HepG2 (cell line): ENCODE measurements around the gene MYLK. TPM values are rescaled to one million over a fixed set of nuclear protein-coding genes. Genes with fewer than 3 reads are reported as not detected.

Experiments used
- ETV5 ChIP-seq: IDR thresholded peaks from 2 replicates; pipeline ENCODE4 v1.6.1; 2018; ENCODE audit warnings: missing biosample characterization, missing genetic modification reagents, inconsistent platforms, borderline replicate concordance
- FOSL1 ChIP-seq: sonication (generic); formaldehyde crosslinking; IDR thresholded peaks from 2 replicates; pipeline ENCODE4 v1.9.0; 2021; ENCODE audit warnings: missing genetic modification reagents, borderline replicate concordance
- FOXA1 ChIP-seq, 2 experiments: fragments of 450-650 bp in 1 of 2; sonication (generic) in 1 of 2; formaldehyde crosslinking in 1 of 2; IDR thresholded peaks; 2 replicates each; pipeline versions ENCODE4 v1.4.0 to v1.6.1; 2016 to 2020; ENCODE audit warnings: missing genetic modification reagents in 1 of 2
- FOXO1 ChIP-seq: sonication (generic); formaldehyde crosslinking; IDR thresholded peaks from 2 replicates; pipeline ENCODE4 v1.4.0; 2020; ENCODE audit warnings: missing genetic modification reagents
- GATAD2A ChIP-seq: IDR thresholded peaks from 2 replicates; pipeline ENCODE4 v1.6.1; 2016
- POLR2AphosphoS5 ChIP-seq: IDR thresholded peaks from 2 replicates; pipeline ENCODE4 v1.6.1; 2012; ENCODE audit warnings: low read depth, low read length
- SATB2 ChIP-seq: sonication (generic); formaldehyde crosslinking; IDR thresholded peaks from 2 replicates; pipeline ENCODE4 v1.5.0; 2020; ENCODE audit warnings: missing genetic modification reagents
- SNAI1 ChIP-seq: sonication (generic); formaldehyde crosslinking; IDR thresholded peaks from 2 replicates; pipeline ENCODE4 v1.5.0; 2020; ENCODE audit warnings: mild to moderate bottlenecking, missing genetic modification reagents, borderline replicate concordance
- SSRP1 ChIP-seq: IDR thresholded peaks from 2 replicates; pipeline ENCODE4 v1.6.1; 2016; ENCODE audit warnings: control low read depth
- ZBTB3 ChIP-seq: sonication (generic); formaldehyde crosslinking; IDR thresholded peaks from 2 replicates; pipeline ENCODE4 v1.4.0; 2020; ENCODE audit warnings: low read depth, mild to moderate bottlenecking, moderate library complexity, missing genetic modification reagents, borderline replicate concordance
- ZNF333 ChIP-seq: sonication (generic); formaldehyde crosslinking; IDR thresholded peaks from 2 replicates; pipeline ENCODE4 v1.4.0; 2020; ENCODE audit warnings: mild to moderate bottlenecking, missing genetic modification reagents, borderline replicate concordance
- ZNF644 ChIP-seq: IDR thresholded peaks from 2 replicates; pipeline ENCODE4 v1.6.1; 2016; ENCODE audit warnings: low read depth
- polyA plus RNA-seq, 8 experiments: library from polyadenylated mRNA; depleted of rRNA in 3 of 8; stranded (reverse) in 7 of 8; unstranded in 1 of 8; fragments of >200 nt; fragmentation: Illumina TruSeq in 4 of 8; extraction: Trizol in 4 of 8; gene quantifications; 2 replicates each; pipeline versions ENCODE4 v1.2.1 to v1.2.3, GENCODE V29; 2011 to 2016; ENCODE audit warnings: low read depth in 4 of 8, missing spikeins in 1 of 8, mixed read lengths in 1 of 8; ENCODE audit not compliant: insufficient read depth in 1 of 8
- total RNA-seq, 5 experiments: library from RNA; depleted of rRNA; stranded (reverse); fragments of >200 nt; fragmentation: Illumina TruSeq; extraction: Trizol; gene quantifications; 2 replicates each; pipeline ENCODE4 v1.2.3, GENCODE V29; 2016; ENCODE audit warnings: low read depth in 1 of 5
- TF ChIP-seq, protein P1 (sequence below): sonication (generic); formaldehyde crosslinking; IDR thresholded peaks from 2 replicates; pipeline ENCODE4 v1.4.0; 2020; ENCODE audit warnings: mild to moderate bottlenecking, missing genetic modification reagents
- TF ChIP-seq, protein P2 (sequence below): sonication (generic); formaldehyde crosslinking; IDR thresholded peaks from 2 replicates; pipeline ENCODE4 v1.4.0; 2020; ENCODE audit warnings: missing genetic modification reagents, borderline replicate concordance
- TF ChIP-seq, protein P3 (sequence below): sonication (generic); formaldehyde crosslinking; IDR thresholded peaks from 2 replicates; pipeline ENCODE4 v1.4.0; 2020; ENCODE audit warnings: missing genetic modification reagents
- TF ChIP-seq, protein P4 (sequence below): sonication (generic); formaldehyde crosslinking; IDR thresholded peaks from 2 replicates; pipeline ENCODE4 v1.4.0; 2020; ENCODE audit warnings: low read depth, missing genetic modification reagents
- TF ChIP-seq, protein P5 (sequence below): sonication (generic); formaldehyde crosslinking; IDR thresholded peaks from 2 replicates; pipeline ENCODE4 v1.4.0; 2020; ENCODE audit warnings: mild to moderate bottlenecking, missing genetic modification reagents
- TF ChIP-seq, protein P6 (sequence below): IDR thresholded peaks from 2 replicates; pipeline ENCODE4 v1.6.1; 2012; ENCODE audit warnings: inconsistent platforms

Gene MYLK
- total and polyA plus RNA-seq, 2 of the 13 experiments (the other 11 are each of a cell fraction or from before 2014, with no cell fraction given): 10.6 to 34.9 TPM

- TF ChIP-seq, protein P1, sequence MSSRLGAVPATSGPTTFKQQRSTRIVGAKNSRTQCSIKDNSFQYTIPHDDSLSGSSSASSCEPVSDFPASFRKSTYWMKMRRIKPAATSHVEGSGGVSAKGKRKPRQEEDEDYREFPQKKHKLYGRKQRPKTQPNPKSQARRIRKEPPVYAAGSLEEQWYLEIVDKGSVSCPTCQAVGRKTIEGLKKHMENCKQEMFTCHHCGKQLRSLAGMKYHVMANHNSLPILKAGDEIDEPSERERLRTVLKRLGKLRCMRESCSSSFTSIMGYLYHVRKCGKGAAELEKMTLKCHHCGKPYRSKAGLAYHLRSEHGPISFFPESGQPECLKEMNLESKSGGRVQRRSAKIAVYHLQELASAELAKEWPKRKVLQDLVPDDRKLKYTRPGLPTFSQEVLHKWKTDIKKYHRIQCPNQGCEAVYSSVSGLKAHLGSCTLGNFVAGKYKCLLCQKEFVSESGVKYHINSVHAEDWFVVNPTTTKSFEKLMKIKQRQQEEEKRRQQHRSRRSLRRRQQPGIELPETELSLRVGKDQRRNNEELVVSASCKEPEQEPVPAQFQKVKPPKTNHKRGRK: 0 out of 2 replicates have a peak, but pooled peaks have one; percentile 66
- TF ChIP-seq ETV5 (CRISPR knock-in tag) (peak; percentile 10; the same call in 1 of the 2 replicates), ZBTB3 (CRISPR knock-in tag) (no peak), SNAI1 (CRISPR knock-in tag) (no peak), FOXO1 (peak; percentile 40; the same call in 1 of the 2 replicates), POLR2AphosphoS5 (no peak), FOSL1 (CRISPR knock-in tag) (peak; percentile 50; the same call in 1 of the 2 replicates), FOXA1 (IDR thresholded peaks at IDR 0.05) (no peak), FOXA1 (CRISPR knock-in tag; IDR thresholded peaks at IDR 0.05) (peak; percentile 29; the same call in 1 of the 2 replicates), SSRP1 (CRISPR knock-in tag) (no peak), SATB2 (no peak), ZNF644 (CRISPR knock-in tag) (peak; percentile 85), ZNF333 (CRISPR knock-in tag) (no peak), GATAD2A (CRISPR knock-in tag) (peak; percentile 71)
- TF ChIP-seq, protein P2, sequence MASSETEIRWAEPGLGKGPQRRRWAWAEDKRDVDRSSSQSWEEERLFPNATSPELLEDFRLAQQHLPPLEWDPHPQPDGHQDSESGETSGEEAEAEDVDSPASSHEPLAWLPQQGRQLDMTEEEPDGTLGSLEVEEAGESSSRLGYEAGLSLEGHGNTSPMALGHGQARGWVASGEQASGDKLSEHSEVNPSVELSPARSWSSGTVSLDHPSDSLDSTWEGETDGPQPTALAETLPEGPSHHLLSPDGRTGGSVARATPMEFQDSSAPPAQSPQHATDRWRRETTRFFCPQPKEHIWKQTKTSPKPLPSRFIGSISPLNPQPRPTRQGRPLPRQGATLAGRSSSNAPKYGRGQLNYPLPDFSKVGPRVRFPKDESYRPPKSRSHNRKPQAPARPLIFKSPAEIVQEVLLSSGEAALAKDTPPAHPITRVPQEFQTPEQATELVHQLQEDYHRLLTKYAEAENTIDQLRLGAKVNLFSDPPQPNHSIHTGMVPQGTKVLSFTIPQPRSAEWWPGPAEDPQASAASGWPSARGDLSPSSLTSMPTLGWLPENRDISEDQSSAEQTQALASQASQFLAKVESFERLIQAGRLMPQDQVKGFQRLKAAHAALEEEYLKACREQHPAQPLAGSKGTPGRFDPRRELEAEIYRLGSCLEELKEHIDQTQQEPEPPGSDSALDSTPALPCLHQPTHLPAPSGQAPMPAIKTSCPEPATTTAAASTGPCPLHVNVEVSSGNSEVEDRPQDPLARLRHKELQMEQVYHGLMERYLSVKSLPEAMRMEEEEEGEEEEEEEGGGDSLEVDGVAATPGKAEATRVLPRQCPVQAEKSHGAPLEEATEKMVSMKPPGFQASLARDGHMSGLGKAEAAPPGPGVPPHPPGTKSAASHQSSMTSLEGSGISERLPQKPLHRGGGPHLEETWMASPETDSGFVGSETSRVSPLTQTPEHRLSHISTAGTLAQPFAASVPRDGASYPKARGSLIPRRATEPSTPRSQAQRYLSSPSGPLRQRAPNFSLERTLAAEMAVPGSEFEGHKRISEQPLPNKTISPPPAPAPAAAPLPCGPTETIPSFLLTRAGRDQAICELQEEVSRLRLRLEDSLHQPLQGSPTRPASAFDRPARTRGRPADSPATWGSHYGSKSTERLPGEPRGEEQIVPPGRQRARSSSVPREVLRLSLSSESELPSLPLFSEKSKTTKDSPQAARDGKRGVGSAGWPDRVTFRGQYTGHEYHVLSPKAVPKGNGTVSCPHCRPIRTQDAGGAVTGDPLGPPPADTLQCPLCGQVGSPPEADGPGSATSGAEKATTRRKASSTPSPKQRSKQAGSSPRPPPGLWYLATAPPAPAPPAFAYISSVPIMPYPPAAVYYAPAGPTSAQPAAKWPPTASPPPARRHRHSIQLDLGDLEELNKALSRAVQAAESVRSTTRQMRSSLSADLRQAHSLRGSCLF: no peak
- TF ChIP-seq, protein P3, sequence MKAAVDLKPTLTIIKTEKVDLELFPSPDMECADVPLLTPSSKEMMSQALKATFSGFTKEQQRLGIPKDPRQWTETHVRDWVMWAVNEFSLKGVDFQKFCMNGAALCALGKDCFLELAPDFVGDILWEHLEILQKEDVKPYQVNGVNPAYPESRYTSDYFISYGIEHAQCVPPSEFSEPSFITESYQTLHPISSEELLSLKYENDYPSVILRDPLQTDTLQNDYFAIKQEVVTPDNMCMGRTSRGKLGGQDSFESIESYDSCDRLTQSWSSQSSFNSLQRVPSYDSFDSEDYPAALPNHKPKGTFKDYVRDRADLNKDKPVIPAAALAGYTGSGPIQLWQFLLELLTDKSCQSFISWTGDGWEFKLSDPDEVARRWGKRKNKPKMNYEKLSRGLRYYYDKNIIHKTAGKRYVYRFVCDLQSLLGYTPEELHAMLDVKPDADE (CRISPR knock-in tag): no peak
- TF ChIP-seq, protein P4, sequence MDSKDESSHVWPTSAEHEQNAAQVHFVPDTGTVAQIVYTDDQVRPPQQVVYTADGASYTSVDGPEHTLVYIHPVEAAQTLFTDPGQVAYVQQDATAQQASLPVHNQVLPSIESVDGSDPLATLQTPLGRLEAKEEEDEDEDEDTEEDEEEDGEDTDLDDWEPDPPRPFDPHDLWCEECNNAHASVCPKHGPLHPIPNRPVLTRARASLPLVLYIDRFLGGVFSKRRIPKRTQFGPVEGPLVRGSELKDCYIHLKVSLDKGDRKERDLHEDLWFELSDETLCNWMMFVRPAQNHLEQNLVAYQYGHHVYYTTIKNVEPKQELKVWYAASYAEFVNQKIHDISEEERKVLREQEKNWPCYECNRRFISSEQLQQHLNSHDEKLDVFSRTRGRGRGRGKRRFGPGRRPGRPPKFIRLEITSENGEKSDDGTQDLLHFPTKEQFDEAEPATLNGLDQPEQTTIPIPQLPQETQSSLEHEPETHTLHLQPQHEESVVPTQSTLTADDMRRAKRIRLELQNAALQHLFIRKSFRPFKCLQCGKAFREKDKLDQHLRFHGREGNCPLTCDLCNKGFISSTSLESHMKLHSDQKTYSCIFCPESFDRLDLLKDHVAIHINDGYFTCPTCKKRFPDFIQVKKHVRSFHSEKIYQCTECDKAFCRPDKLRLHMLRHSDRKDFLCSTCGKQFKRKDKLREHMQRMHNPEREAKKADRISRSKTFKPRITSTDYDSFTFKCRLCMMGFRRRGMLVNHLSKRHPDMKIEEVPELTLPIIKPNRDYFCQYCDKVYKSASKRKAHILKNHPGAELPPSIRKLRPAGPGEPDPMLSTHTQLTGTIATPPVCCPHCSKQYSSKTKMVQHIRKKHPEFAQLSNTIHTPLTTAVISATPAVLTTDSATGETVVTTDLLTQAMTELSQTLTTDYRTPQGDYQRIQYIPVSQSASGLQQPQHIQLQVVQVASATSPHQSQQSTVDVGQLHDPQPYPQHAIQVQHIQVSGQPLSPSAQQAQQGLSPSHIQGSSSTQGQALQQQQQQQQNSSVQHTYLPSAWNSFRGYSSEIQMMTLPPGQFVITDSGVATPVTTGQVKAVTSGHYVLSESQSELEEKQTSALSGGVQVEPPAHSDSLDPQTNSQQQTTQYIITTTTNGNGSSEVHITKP (CRISPR knock-in tag): 0 out of 2 replicates have a peak, but pooled peaks have one; percentile 24
- TF ChIP-seq, protein P5, sequence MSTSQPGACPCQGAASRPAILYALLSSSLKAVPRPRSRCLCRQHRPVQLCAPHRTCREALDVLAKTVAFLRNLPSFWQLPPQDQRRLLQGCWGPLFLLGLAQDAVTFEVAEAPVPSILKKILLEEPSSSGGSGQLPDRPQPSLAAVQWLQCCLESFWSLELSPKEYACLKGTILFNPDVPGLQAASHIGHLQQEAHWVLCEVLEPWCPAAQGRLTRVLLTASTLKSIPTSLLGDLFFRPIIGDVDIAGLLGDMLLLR: no peak
- TF ChIP-seq, protein P6, sequence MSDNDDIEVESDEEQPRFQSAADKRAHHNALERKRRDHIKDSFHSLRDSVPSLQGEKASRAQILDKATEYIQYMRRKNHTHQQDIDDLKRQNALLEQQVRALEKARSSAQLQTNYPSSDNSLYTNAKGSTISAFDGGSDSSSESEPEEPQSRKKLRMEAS: no peak
These were observed 196.8 kb downstream of the MYLK start (continued) for GRCh38 chr3:123687286-123687685.
